Measurements from ENCODE around the gene NKIRAS2.
A peak's percentile ranks its signal among the peaks of the same experiment; 100 is the strongest.

The NKIRAS2 gene

DNA sequence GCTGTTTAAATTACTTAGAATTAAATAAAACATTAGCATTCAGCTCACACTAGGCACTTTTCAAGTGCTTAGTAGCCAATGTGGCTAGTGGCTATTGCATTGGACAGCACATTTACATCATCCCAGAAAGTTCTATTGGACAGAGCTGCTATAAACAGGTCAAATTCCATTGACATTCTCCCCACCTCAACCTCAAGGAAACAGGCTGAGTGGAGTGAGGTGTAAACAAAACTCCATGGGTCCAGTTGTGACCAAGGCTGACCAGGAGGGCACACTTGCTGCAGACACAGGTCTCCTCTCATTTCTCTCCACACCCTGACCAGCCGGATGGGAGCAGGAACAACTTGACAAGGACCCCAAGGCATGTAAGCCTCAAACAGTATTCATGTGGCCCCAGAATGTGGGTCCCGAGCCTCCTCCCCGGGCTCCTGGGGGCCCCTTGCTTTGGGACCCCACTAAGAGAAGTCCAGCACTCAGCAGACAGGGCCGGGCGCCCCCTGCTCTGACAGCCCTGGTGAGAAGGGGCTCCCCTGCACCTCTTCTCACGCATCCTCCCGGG is 30.0 kb downstream of the NKIRAS2 start:
- no peak for DNase-seq (ENCODE audit: low read depth)
- peak overlapping the region; percentile 46 for H3K4me3 ChIP-seq (replicated peaks; ENCODE audit: low read depth, low read length)
- no peak for TF ChIP-seq CTCF (IDR thresholded peaks at IDR 0.05; ENCODE audit: low read length, missing control alignments)

DNA sequence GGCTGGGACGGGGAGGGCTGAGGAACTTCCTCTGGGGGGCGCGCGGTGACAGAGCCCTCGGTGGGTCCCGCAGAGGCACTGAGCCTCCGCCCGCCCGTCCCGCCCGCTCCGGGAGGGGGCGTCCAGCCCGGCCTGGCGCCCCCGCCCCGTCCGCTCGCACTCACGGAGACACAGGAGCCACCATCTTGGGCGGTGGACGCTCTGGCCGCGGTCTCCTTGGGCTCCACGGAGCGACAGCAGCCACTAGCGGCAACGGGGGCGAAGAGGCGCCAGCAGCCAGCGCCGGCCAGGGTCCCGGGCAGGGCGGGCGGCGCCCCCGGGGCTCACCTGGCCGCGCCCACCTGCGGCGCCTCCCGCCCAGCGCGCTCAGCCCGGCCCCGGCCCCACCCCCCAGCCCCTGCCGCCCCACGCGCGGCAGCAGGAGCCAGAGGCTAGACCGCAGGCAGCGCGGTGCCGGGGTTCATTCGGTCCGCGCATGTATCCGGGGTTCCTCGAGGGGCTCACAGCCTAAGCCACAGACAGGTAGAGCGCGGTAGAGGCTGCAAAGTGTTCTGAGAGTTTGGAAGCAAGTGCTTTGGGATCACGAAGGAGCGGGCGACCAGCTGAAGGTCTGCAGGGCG is 30.6 kb downstream of the NKIRAS2 start, which contains the start of gene C17orf113:
C17orf113 (minus strand) TSS at position 209 of the 620 bp plus-strand sequence. CDS start 7,225 bp downstream, outside the sequence.
- peak; percentile 22 for DNase-seq (ENCODE audit: low read depth)
- TF ChIP-seq CTCF (IDR thresholded peaks at IDR 0.05; ENCODE audit: low read length, missing control alignments), result no peak
- H3K4me3 ChIP-seq (replicated peaks; ENCODE audit: low read depth, low read length), result peak within 1 kb of the TSS; percentile 46

DNA sequence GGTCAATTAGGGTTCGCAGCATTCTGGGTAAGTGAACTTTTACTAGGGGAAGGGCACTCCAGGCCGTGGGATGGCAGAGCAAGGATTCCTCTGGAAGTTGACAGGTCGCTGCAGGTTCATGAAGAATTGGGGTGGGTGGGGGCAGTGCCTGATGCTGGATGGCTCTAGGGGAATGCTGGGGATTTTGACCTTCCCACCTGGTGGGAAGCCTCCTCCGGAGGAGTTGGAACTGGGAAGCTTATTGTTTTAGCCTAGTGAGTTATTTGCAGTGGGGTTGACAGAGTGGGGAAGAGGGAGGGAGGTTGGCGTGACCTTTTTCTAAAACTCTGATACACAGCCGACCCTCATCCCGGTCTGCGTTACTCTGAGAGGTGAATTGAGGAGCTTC is 31.1 kb downstream of the NKIRAS2 start:
- TF ChIP-seq CTCF (IDR thresholded peaks at IDR 0.05; ENCODE audit: low read length, missing control alignments), result no peak
- no peak for DNase-seq (ENCODE audit: low read depth)
- H3K4me3 ChIP-seq (replicated peaks; ENCODE audit: low read depth, low read length), result no peak overlapping the region

DNA sequence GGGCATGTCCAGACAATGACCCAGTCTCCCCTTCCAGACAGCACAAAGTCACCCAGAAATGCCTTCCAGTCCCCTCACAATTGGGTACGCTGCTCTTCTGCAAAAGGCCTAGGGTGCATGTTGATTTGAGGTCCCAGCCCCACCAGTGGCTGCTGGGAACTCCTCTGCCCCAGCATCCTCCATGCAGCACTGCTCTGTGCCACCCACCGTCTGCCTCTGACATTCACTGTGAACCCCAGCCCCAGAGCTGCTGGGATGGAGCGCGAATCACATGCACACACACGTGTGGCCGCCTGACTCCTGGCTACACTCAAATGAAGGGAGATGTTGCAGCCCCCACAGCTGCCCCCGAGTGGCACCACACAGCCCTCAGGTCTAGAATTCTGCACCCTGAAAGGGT is 31.8 kb downstream of the NKIRAS2 start:
- DNase-seq (ENCODE audit: low read depth), result no peak
- no peak for TF ChIP-seq CTCF (IDR thresholded peaks at IDR 0.05; ENCODE audit: low read length, missing control alignments)
- H3K4me3 ChIP-seq (replicated peaks; ENCODE audit: low read depth, low read length), result no peak overlapping the region

- H3K4me3 ChIP-seq (replicated peaks; ENCODE audit: low read depth, low read length), result no peak overlapping the region
- no peak for TF ChIP-seq CTCF (IDR thresholded peaks at IDR 0.05; ENCODE audit: low read length, missing control alignments)
- no peak for DNase-seq (ENCODE audit: low read depth)
These were observed 32.5 kb downstream of the NKIRAS2 start for GRCh38 chr17:42052346-42052877.

DNA sequence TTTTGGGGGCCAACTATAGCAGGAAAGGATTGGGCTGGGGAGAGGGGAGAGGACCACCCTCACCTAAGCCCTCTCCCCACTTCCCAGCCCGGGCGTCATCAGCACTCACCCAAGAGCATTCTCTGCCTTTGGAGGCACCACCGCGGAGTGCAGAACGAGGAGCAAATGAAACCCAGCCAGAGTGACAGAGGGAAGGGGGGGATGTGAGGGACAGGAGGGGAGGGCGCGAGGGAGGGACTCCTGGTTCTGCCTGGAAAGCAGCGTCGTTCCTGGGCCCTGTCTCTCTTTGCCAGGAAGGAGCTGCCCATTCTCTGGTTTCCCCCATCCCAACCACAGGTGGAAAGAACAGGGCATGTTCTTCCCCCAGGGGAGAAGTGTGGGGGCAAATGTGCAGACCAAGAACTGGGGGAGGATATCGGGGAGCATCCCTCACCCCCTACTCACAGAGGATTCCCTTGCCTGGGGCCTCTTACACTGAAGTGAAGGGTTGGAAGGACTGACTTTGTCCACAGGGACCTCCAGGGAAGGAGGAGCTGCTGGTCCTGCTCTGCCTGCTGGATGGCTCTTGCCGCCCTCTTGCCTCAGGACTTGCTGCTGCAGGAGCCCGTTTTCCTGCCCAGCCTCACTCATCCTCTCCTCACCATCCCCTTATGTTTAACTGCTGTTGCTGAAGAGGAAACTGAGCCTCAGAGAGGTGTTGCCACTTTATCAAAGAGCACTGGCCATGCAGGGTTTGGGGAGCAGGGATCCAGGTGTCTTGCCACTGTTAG is 34.0 kb downstream of the NKIRAS2 start:
- no peak overlapping the region for H3K4me3 ChIP-seq (replicated peaks; ENCODE audit: low read depth, low read length)
- no peak for TF ChIP-seq CTCF (IDR thresholded peaks at IDR 0.05; ENCODE audit: low read length, missing control alignments)
- no peak for DNase-seq (ENCODE audit: low read depth)

Measured in fibroblast of pulmonary artery (primary cell).